Measurements from ENCODE around the gene CNTNAP2.

Gene CNTNAP2

GRCh38 chr7:148367731-148368475, 2251.3 kb downstream of the CNTNAP2 start:
- no peaks in the 10 kb centered on the region for H3K36me3 ChIP-seq (ENCODE audit: control insufficient read depth in 4 of 4, insufficient read depth in 4 of 4, low read length in 3 of 4)
- WGBS (ENCODE audit: insufficient coverage), result 95% methylated on average over 9 of the region's 9 CpGs
- ChIA-PET POLR2A (no interaction called here), CTCF (no interaction called here)
- H3K4me1 ChIP-seq (ENCODE audit: control extremely low read depth in 1 of 4, control insufficient read depth in 4 of 4, insufficient read depth in 4 of 4, low read length in 3 of 4), result no peaks in the 10 kb centered on the region
- H3K27ac ChIP-seq (ENCODE audit: insufficient read depth in 1 of 2, low read depth in 1 of 2, low read length in 2 of 2, poor library complexity in 1 of 2, severe bottlenecking in 2 of 2), result no peak overlapping the region
- H3K4me3 ChIP-seq (ENCODE audit: control insufficient read depth in 1 of 7, extremely low read depth in 1 of 7, insufficient read depth in 4 of 7, low read depth in 2 of 7, low read length in 6 of 7), result no peak overlapping the region
- no peak for DNase-seq
- H3K9me3 ChIP-seq (ENCODE audit: control extremely low read depth in 1 of 5, control insufficient read depth in 4 of 5, insufficient read depth in 2 of 5, low read depth in 1 of 5, low read length in 4 of 5), result peaks cover 0 to 5% (median 0%) of the 10 kb centered on the region in 5 experiments
- no peaks in the 10 kb centered on the region for H3K27me3 ChIP-seq (replicated peaks in 2 of 5; ENCODE audit: control insufficient read depth in 4 of 5, insufficient read depth in 5 of 5, low read length in 4 of 5)

- H3K27ac ChIP-seq (ENCODE audit: insufficient read depth in 1 of 2, low read depth in 1 of 2, low read length in 2 of 2, poor library complexity in 1 of 2, severe bottlenecking in 2 of 2), result no peak overlapping the region
- no peaks in the 10 kb centered on the region for H3K4me1 ChIP-seq (ENCODE audit: control extremely low read depth in 1 of 4, control insufficient read depth in 4 of 4, insufficient read depth in 4 of 4, low read length in 3 of 4)
- CTCF ChIA-PET, result no interaction called here
- no peak for DNase-seq
- no peaks in the 10 kb centered on the region for H3K27me3 ChIP-seq (replicated peaks in 2 of 5; ENCODE audit: control insufficient read depth in 4 of 5, insufficient read depth in 5 of 5, low read length in 4 of 5)
- POLR2A ChIA-PET, result no interaction called here
- H3K9me3 ChIP-seq (ENCODE audit: control extremely low read depth in 1 of 5, control insufficient read depth in 4 of 5, insufficient read depth in 2 of 5, low read depth in 1 of 5, low read length in 4 of 5), result peaks cover 0 to 5% (median 0%) of the 10 kb centered on the region in 5 experiments
- H3K36me3 ChIP-seq (ENCODE audit: control insufficient read depth in 4 of 4, insufficient read depth in 4 of 4, low read length in 3 of 4), result no peaks in the 10 kb centered on the region
- 100% methylated on average over 4 of the region's 10 CpGs for WGBS (ENCODE audit: insufficient coverage)
- no peak overlapping the region for H3K4me3 ChIP-seq (ENCODE audit: control insufficient read depth in 1 of 7, extremely low read depth in 1 of 7, insufficient read depth in 4 of 7, low read depth in 2 of 7, low read length in 6 of 7)
Measured at GRCh38 chr7:148368562-148368961, 2252.0 kb downstream of the CNTNAP2 start.

- POLR2A ChIA-PET, result no interaction called here
- 93% methylated on average over 3 of the region's 11 CpGs for WGBS (ENCODE audit: insufficient coverage)
- Histone ChIP-seq H3K4me3 (ENCODE audit: control insufficient read depth in 1 of 7, extremely low read depth in 1 of 7, insufficient read depth in 4 of 7, low read depth in 2 of 7, low read length in 6 of 7) (no peak overlapping the region), H3K27me3 (replicated peaks in 2 of 5; ENCODE audit: control insufficient read depth in 4 of 5, insufficient read depth in 5 of 5, low read length in 4 of 5) (no peaks in the 10 kb centered on the region), H3K4me1 (ENCODE audit: control extremely low read depth in 1 of 4, control insufficient read depth in 4 of 4, insufficient read depth in 4 of 4, low read length in 3 of 4) (no peaks in the 10 kb centered on the region), H3K36me3 (ENCODE audit: control insufficient read depth in 4 of 4, insufficient read depth in 4 of 4, low read length in 3 of 4) (no peaks in the 10 kb centered on the region), H3K9me3 (ENCODE audit: control extremely low read depth in 1 of 5, control insufficient read depth in 4 of 5, insufficient read depth in 2 of 5, low read depth in 1 of 5, low read length in 4 of 5) (peaks cover 0 to 5% (median 0%) of the 10 kb centered on the region in 5 experiments), H3K27ac (ENCODE audit: insufficient read depth in 1 of 2, low read depth in 1 of 2, low read length in 2 of 2, poor library complexity in 1 of 2, severe bottlenecking in 2 of 2) (no peak overlapping the region)
- CTCF ChIA-PET, result no interaction called here
- DNase-seq, result no peak
Measured at GRCh38 chr7:148371280-148371937, 2254.8 kb downstream of the CNTNAP2 start.

GRCh38 chr7:148374396-148375259, 2258.0 kb downstream of the CNTNAP2 start:
- Histone ChIP-seq H3K27ac (ENCODE audit: insufficient read depth in 1 of 2, low read depth in 1 of 2, low read length in 2 of 2, poor library complexity in 1 of 2, severe bottlenecking in 2 of 2) (no peak overlapping the region), H3K4me3 (ENCODE audit: control insufficient read depth in 1 of 7, extremely low read depth in 1 of 7, insufficient read depth in 4 of 7, low read depth in 2 of 7, low read length in 6 of 7) (no peak overlapping the region), H3K36me3 (ENCODE audit: control insufficient read depth in 4 of 4, insufficient read depth in 4 of 4, low read length in 3 of 4) (no peaks in the 10 kb centered on the region), H3K4me1 (ENCODE audit: control extremely low read depth in 1 of 4, control insufficient read depth in 4 of 4, insufficient read depth in 4 of 4, low read length in 3 of 4) (no peaks in the 10 kb centered on the region), H3K9me3 (ENCODE audit: control extremely low read depth in 1 of 5, control insufficient read depth in 4 of 5, insufficient read depth in 2 of 5, low read depth in 1 of 5, low read length in 4 of 5) (no peaks in the 10 kb centered on the region), H3K27me3 (replicated peaks in 2 of 5; ENCODE audit: control insufficient read depth in 4 of 5, insufficient read depth in 5 of 5, low read length in 4 of 5) (no peaks in the 10 kb centered on the region)
- ChIA-PET CTCF (no interaction called here), POLR2A (no interaction called here)
- WGBS (ENCODE audit: insufficient coverage), result 94% methylated on average over 3 of the region's 7 CpGs
- DNase-seq, result no peak

GRCh38 chr7:148379677-148380076, 2263.1 kb downstream of the CNTNAP2 start:
- WGBS (ENCODE audit: insufficient coverage), result 96% methylated on average over 4 of the region's 9 CpGs
- no peaks in the 10 kb centered on the region for H3K4me1 ChIP-seq (ENCODE audit: control extremely low read depth in 1 of 4, control insufficient read depth in 4 of 4, insufficient read depth in 4 of 4, low read length in 3 of 4)
- POLR2A ChIA-PET, result no interaction called here
- no peaks in the 10 kb centered on the region for H3K36me3 ChIP-seq (ENCODE audit: control insufficient read depth in 4 of 4, insufficient read depth in 4 of 4, low read length in 3 of 4)
- no peak overlapping the region for H3K4me3 ChIP-seq (ENCODE audit: control insufficient read depth in 1 of 7, extremely low read depth in 1 of 7, insufficient read depth in 4 of 7, low read depth in 2 of 7, low read length in 6 of 7)
- H3K27ac ChIP-seq (ENCODE audit: insufficient read depth in 1 of 2, low read depth in 1 of 2, low read length in 2 of 2, poor library complexity in 1 of 2, severe bottlenecking in 2 of 2), result no peak overlapping the region
- CTCF ChIA-PET, result interaction anchor here (0.6 kb wide), 1 partner anchor 42 kb away, joined by 3 read pairs; no protein-coding TSS in a partner anchor
- H3K27me3 ChIP-seq (replicated peaks in 2 of 5; ENCODE audit: control insufficient read depth in 4 of 5, insufficient read depth in 5 of 5, low read length in 4 of 5), result no peaks in the 10 kb centered on the region
- peaks cover 0 to 6% (median 3%) of the 10 kb centered on the region in 5 experiments for H3K9me3 ChIP-seq (ENCODE audit: control extremely low read depth in 1 of 5, control insufficient read depth in 4 of 5, insufficient read depth in 2 of 5, low read depth in 1 of 5, low read length in 4 of 5)
- no peak for DNase-seq

- Histone ChIP-seq H3K27ac (ENCODE audit: insufficient read depth in 1 of 2, low read depth in 1 of 2, low read length in 2 of 2, poor library complexity in 1 of 2, severe bottlenecking in 2 of 2) (no peak overlapping the region), H3K4me3 (ENCODE audit: control insufficient read depth in 1 of 7, extremely low read depth in 1 of 7, insufficient read depth in 4 of 7, low read depth in 2 of 7, low read length in 6 of 7) (no peak overlapping the region), H3K36me3 (ENCODE audit: control insufficient read depth in 4 of 4, insufficient read depth in 4 of 4, low read length in 3 of 4) (no peaks in the 10 kb centered on the region), H3K4me1 (ENCODE audit: control extremely low read depth in 1 of 4, control insufficient read depth in 4 of 4, insufficient read depth in 4 of 4, low read length in 3 of 4) (no peaks in the 10 kb centered on the region), H3K9me3 (ENCODE audit: control extremely low read depth in 1 of 5, control insufficient read depth in 4 of 5, insufficient read depth in 2 of 5, low read depth in 1 of 5, low read length in 4 of 5) (peaks cover 0 to 6% (median 3%) of the 10 kb centered on the region in 5 experiments), H3K27me3 (replicated peaks in 2 of 5; ENCODE audit: control insufficient read depth in 4 of 5, insufficient read depth in 5 of 5, low read length in 4 of 5) (no peaks in the 10 kb centered on the region)
- no peak for DNase-seq
- ChIA-PET POLR2A (no interaction called here), CTCF (no interaction called here)
- 93% methylated on average over 8 of the region's 13 CpGs for WGBS (ENCODE audit: insufficient coverage)
Measured at GRCh38 chr7:148380596-148381419, 2264.2 kb downstream of the CNTNAP2 start.

All from common myeloid progenitor, CD34-positive (primary cell).